GM23248 (cell line): ENCODE results near the gene SH3BP2.

Source experiments
- EZH2 ChIP-seq: fragments of 200-600 bp; sonication (generic); IDR thresholded peaks from 2 replicates; pipeline ENCODE4 v1.6.1; 2018; ENCODE audit warnings: antibody characterized with exemption, mild to moderate bottlenecking; ENCODE audit not compliant: insufficient read depth, poor library complexity, severe bottlenecking
- EZH2phosphoT487 ChIP-seq: fragments of 200-600 bp; sonication (generic); IDR thresholded peaks from 2 replicates; pipeline ENCODE4 v1.6.1; 2018; ENCODE audit warnings: antibody characterized with exemption, moderate library complexity, mild to moderate bottlenecking, low read depth; ENCODE audit not compliant: insufficient read depth

DNA sequence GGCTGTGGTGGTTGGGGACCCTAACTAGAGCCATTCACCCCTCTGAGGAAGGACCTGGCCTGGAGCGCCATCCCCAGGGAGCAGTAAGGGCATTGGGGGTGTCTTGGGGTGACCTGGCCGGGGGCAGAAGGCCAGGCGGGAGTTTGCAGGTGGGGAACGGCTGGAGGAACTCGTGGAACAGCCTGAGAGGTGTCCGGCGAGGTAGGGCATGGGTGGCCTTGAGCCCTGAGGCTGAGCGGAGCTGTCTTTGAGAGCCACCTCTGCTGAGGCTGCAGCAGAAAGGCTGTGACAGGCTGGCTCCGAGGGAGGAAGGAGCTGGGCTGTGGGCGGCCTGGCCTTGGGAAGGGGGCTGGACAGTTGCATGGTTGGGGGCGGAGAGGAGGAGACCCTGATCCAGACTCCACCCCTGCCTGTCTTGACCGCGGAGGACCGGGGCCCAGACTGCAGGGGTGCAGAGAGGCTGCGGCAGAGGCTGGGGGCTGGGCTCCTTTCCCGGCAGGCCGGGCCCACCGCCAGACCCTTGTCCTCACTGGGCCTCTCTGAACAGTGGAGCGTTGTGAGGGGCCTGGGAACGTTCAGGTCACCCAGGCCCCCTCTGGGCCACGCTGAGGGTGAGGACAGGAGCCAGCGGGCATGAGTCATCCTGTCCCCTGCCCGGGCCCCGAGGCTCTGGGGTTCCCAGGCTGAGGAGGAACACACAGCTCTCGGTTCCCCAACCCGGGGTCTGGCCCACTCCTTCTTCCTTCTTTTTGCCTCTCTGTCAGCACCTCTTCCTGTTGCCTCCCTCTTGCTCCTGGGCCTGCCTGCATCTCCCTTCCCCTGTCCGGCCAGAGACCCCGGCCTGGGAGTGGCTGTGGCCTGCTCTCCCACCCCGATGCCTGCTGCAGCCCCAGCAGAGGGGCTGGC lies 8.1 kb downstream of the SH3BP2 start:
- TF ChIP-seq EZH2phosphoT487 (no peak), EZH2 (no peak)
